BE2C (cell line): ENCODE measurements around the gene SAYSD1.

Experiments used
- DNase-seq: peaks from one replicate; pipeline ENCODE4 v3.0.0-alpha.2; 2020
- H3K27me3 ChIP-seq: fragments of 250-450 bp; sonication (Bioruptor Pico); 2 replicates; pipeline ENCODE4 v1.5.1; 2020; ENCODE audit warnings: mild to moderate bottlenecking
- H3K36me3 ChIP-seq: fragments of 250-450 bp; sonication (Bioruptor Pico); 2 replicates; pipeline ENCODE4 v1.5.1; 2020; ENCODE audit warnings: mild to moderate bottlenecking
- H3K4me1 ChIP-seq: fragments of 250-450 bp; sonication (Bioruptor Pico); 2 replicates; pipeline ENCODE4 v1.5.1; 2020
- H3K4me3 ChIP-seq: 2 replicates; pipeline ENCODE4 v1.5.1; 2011; ENCODE audit warnings: low read depth, low read length
- H3K9me3 ChIP-seq: fragments of 250-450 bp; sonication (Bioruptor Pico); 2 replicates; pipeline ENCODE4 v1.5.1; 2020
- CTCF ChIP-seq: IDR thresholded peaks from 2 replicates; pipeline ENCODE4 v1.5.1; 2012; ENCODE audit warnings: mild to moderate bottlenecking, low read depth, low read length

The SAYSD1 gene

GRCh38 chr6:39075010-39075686, 39.8 kb downstream of the SAYSD1 start:
- Histone ChIP-seq H3K36me3 (no peaks in the 10 kb centered on the region), H3K9me3 (no peaks in the 10 kb centered on the region), H3K27me3 (no peaks in the 10 kb centered on the region), H3K4me1 (no peaks in the 10 kb centered on the region), H3K4me3 (no peak overlapping the region)
- DNase-seq, result no peak
- no peak for TF ChIP-seq CTCF

- no peaks in the 10 kb centered on the region for H3K27me3 ChIP-seq
- no peaks in the 10 kb centered on the region for H3K9me3 ChIP-seq
- no peak for TF ChIP-seq CTCF
These were observed 40.5 kb downstream of the SAYSD1 start for GRCh38 chr6:39074486-39074885.

GRCh38 chr6:39073471-39074355, 41.3 kb downstream of the SAYSD1 start:
- H3K9me3 ChIP-seq, result no peaks in the 10 kb centered on the region
- H3K27me3 ChIP-seq, result no peaks in the 10 kb centered on the region
- no peaks in the 10 kb centered on the region for H3K4me1 ChIP-seq
- H3K4me3 ChIP-seq, result no peak overlapping the region
- H3K36me3 ChIP-seq, result no peaks in the 10 kb centered on the region
- DNase-seq, result no peak
- TF ChIP-seq CTCF, result no peak

More at GRCh38 chr6:39074486-39074885, 40.5 kb downstream of the SAYSD1 start:
- DNase-seq, result no peak
- Histone ChIP-seq H3K4me3 (no peak overlapping the region), H3K36me3 (no peaks in the 10 kb centered on the region), H3K4me1 (no peaks in the 10 kb centered on the region)

GRCh38 chr6:39072830-39073229, 42.2 kb downstream of the SAYSD1 start:
- no peaks in the 10 kb centered on the region for H3K9me3 ChIP-seq
- no peak for TF ChIP-seq CTCF
- DNase-seq, result no peak
- no peaks in the 10 kb centered on the region for H3K27me3 ChIP-seq
- H3K36me3 ChIP-seq, result no peaks in the 10 kb centered on the region
- no peak overlapping the region for H3K4me3 ChIP-seq
- no peaks in the 10 kb centered on the region for H3K4me1 ChIP-seq

GRCh38 chr6:39068391-39068790, 46.6 kb downstream of the SAYSD1 start:
- H3K4me1 ChIP-seq, result no peaks in the 10 kb centered on the region
- H3K36me3 ChIP-seq, result no peaks in the 10 kb centered on the region
- no peak overlapping the region for H3K4me3 ChIP-seq
- no peak for TF ChIP-seq CTCF
- H3K27me3 ChIP-seq, result peaks cover 9% of the 10 kb centered on the region
- DNase-seq, result no peak
- H3K9me3 ChIP-seq, result no peaks in the 10 kb centered on the region

GRCh38 chr6:39065561-39065960, 49.4 kb downstream of the SAYSD1 start:
- no peak for TF ChIP-seq CTCF
- H3K4me1 ChIP-seq, result no peaks in the 10 kb centered on the region
- H3K9me3 ChIP-seq, result no peaks in the 10 kb centered on the region
- no peak for DNase-seq
- peaks cover 9% of the 10 kb centered on the region for H3K27me3 ChIP-seq
- H3K4me3 ChIP-seq, result no peak overlapping the region
- H3K36me3 ChIP-seq, result no peaks in the 10 kb centered on the region
